Activated CD4-positive, alpha-beta T cell treated with anti-CD3 and anti-CD28 coated beads, Interleukin-2, amount 50 U/mL, for 24 hours (primary cell): ENCODE data around the gene FGR.
"Not testable (repeated sequence)": the region's sequence is repeated elsewhere in the genome, so short reads cannot be mapped to it uniquely, and the experiment has no call there.

Source experiments
- DNase-seq, 2 donors: peaks; one replicate each; pipeline ENCODE4 v3.0.0-alpha.2; 2020; ENCODE audit warnings: low read depth in 1 of 2, low spot score in 1 of 2

Gene FGR

DNA sequence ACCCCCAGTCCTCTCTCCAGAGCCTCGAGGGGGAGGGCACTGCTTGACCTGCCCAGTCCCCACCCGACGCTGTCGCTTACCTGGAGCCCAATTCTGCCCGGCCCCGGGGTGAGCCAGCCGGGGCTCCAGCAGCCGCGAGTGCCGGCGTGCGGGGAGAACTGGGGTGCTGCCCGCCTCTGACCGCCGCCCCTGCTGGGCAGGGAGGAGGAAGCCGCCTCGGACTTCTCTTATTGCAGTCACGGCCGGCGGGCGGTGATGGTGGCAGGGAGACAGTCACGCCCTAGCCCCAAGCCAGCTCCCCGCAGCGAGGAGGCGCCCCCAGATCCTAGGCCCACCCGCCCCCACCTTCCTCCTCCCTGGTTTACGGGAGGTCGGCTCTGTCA lies at the start of gene FGR:
TSS of gene FGR (minus strand) at position 201 of the 383 bp plus-strand sequence. CDS start 11,269 bp downstream, outside the sequence.
- no peak for DNase-seq

GRCh38 chr1:27684176-27684575 lies 49.2 kb upstream of the FGR start:
- no peak for DNase-seq

DNA sequence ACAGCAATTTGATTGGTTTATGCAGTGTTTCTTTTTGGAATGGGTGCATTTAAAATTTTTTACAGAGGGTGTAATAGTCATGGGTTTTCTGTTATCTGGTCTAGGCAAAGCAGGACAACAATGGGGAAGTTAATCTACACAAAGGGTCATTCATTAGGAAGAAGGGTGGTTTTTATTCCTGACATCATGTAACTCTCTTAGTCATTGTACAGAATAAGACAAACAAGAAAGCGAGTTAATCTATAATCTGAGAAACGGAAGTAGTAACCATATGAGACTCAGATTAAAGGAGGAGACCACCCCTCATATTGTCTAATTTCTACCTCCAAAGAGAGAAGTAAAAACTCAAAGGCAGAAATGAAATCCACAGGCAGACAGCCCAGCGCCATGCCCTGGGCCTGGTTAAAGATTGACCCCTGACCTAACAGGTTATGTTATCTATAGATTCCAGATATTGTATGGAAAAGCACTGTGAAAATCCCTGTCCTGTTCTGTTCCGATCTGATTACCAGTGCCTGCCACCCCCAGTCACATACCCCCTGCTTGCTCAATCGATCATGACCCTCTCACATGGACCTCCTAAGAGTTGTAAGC lies 47.5 kb upstream of the FGR start:
- no peak for DNase-seq

GRCh38 chr1:27681580-27681979 lies 46.6 kb upstream of the FGR start:
- not testable (repeated sequence) for DNase-seq

DNA sequence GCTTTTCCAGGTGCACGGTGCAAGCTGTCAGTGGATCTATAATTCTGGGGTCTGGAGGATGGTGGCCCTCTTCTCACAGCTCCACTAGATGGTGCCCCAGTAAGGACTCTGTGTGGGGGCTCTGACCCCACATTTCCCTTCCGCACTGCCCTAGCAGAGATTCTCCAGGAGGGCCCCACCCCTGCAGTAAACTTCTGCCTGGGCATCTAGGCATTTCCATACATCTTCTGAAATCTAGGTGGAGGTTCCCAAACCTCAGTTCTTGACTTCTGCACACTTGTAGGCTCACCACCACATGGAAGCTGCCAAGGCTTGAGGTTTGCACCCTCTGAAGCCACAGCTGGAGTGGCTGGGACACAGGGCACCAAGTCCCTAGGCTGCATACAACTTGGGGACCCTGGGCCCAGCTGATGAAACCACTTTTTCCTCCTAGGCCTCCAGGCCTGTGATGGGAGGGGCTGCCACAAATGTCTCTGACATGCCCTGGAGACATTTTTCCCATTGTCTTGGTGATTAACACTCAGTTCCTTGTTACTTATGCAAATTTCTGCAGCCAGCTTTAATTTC lies 45.3 kb upstream of the FGR start:
- not testable (repeated sequence) for DNase-seq

DNA sequence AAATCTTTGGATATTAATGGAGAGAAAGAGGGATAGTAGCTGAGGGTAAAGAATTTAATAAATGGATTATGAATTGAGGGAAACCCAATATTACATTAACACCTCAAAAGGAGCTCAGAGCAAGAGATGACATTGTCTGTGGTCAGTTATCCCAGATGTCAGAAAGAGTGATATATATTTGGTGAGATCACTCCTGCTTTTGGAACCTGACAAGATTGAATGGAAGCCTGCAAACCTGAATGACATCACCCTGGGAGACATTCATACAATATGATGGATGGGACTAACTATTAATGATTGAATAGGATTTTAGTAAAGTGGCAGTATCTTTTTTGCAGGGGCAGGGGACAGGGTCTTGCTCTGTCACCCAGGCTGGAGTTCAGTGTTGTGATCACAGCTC lies 43.8 kb upstream of the FGR start:
- no peak for DNase-seq

DNA sequence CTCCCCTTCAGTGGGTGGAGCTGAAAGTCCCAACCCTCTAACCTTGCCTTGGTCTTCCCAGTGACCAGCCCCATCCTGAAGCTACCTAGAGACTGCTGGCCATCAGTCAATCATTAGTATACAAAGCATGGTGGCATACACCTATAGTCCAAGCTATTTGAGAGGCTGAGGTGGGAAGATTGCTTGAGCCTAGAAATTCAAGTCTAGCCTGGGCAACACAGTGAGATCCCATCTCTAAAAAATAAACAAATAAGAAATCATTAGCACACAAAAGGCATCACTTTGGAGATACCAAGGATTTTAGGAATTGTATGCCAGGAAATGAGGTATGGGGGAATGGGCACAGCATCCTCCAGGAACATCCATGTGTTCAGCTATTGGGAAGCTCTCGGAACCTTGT lies 41.4 kb upstream of the FGR start:
- DNase-seq = no peak

GRCh38 chr1:27672750-27673112 lies 37.7 kb upstream of the FGR start:
- DNase-seq = no peak

DNA sequence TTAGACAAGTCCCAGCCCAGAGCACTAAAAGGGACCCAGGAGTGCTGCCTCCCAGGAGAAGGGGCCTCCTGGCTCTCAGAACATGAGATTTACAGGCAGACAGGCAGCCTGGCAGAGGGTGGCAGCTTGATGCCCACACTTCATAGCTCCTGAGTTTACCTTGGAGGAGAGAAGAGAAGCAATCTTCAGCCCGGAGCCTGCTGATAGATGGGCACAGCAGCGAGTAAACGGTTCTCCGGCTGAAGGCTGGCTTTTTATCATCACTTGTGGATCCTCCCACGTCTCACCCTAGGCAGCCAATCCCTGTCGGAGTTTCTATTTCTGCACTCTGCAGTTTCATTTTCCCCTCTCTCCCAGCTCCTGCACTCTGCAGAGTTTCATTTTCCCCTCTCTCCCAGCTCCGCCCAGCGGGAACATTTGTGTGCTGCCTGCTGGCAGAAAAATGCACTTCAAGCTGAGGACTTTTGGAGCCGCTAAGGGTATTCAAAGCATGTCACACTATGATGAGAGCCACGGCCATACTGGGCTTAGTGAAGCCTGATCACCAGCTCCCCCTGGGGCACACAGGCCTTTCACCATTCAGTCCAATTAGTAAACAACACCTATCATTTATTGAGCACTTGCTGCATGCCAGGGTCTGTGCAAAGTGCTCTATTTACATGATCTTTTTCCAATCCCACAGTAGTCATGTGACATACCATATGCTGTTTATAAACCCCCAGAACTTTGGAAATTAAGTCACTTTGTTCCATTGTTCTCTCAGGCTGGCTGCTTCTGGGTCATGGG lies 37.2 kb upstream of the FGR start, which contains the start of gene IFI6:
TSS of gene IFI6 (minus strand) at position 229 of the 786 bp plus-strand sequence. CDS start 2,878 bp downstream, outside the sequence.
- DNase-seq = peak; percentile 33 to 75

- no peak for DNase-seq
Measured at GRCh38 chr1:27669876-27670275, 34.9 kb upstream of the FGR start.

GRCh38 chr1:27668808-27669723 lies 34.1 kb upstream of the FGR start:
- peak; percentile 78 to 85 for DNase-seq

- no peak for DNase-seq
Measured at GRCh38 chr1:27668121-27668807, 33.3 kb upstream of the FGR start.

DNA sequence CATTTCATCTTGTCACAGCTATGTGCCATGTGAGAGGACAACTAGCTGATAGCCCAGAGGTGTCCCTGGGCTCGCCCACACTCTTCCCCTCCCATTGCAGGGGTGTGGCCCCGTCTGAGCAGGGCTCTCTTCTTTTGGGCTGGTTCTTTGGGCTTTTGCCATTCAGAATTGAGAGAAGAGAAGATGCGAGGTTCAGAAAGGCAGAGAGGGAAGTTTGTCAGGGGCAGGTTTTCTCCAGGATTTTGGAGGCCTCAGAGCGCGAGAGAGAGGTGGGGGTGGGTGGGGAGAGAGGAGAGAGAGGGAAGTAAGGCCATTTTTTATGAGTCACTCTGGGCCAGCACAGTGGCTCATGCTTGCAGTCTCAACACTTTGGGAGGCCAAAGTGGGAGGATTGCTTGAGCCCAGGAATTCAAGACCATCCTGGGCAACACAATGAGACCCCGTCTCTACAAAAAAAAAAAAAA lies 31.8 kb upstream of the FGR start:
- no peak for DNase-seq

DNA sequence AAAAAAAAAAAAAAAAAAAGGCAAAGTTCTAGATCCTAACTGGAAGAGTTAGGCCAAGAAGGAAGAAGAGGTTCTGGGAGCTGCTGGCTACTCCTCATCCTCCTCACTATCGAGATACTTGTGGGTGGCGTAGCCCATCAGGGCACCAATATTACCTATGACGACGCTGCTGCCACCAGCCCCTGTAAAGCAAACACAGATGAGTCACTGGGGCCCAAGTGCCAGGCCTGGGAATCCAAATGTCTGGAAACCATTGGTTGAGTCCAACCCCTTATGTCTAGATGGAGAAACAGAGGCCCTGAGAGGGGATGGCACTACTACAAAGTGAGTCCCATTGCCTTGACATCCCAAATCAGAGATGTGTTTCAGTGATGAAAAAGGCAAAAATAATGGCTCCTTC lies 31.3 kb upstream of the FGR start:
- DNase-seq = no peak

GRCh38 chr1:27665016-27665651 lies 30.1 kb upstream of the FGR start:
- DNase-seq = no peak

GRCh38 chr1:27664291-27664690 lies 29.3 kb upstream of the FGR start:
- DNase-seq = no peak

GRCh38 chr1:27662707-27663393 lies 27.9 kb upstream of the FGR start:
- peak; percentile 91 to 94 for DNase-seq

- no peak for DNase-seq
Measured at GRCh38 chr1:27662261-27662660, 27.3 kb upstream of the FGR start.

DNA sequence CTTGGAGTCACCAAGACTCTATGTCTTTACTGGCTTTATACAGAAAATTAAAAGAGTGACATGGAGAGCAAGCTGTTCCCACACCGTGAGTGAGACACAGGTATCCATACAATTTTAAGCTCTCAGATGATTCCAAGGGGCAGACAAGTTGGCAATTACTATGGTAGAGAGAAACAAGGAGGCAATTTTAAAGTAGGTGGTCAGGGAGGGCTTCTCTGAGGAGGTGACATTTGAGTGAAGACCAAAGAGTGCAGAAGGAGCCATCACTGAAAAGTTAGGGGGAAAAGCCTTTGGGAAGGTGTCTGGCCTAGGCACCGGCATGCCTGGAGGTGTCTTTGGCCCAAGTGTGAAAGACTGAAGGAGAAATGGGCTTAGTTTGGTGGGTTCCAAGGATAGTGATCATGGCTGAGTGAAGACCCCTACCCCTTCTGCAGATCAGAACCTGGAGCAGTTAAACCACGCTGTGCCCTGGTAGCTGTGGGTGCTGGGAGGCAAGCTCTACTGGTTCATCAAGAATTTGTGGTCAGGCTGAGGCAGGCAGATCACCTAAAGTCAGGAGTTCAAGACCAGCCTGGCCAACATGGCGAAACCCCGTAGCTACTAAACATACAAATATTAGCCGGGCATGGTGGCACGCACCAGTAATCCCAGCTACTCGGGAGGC lies 26.6 kb upstream of the FGR start:
- DNase-seq = no peak
